ENCODE measurements around the gene GOLGA8S.
"Not testable (repeated sequence)": the region's sequence is repeated elsewhere in the genome, so short reads cannot be mapped to it uniquely, and the experiment has no call there.

GOLGA8S gene

GRCh38 chr15:23399207-23399606 lies 44.7 kb downstream of the GOLGA8S start:
- FAIRE-seq = not testable (repeated sequence)

- no peak for FAIRE-seq
Measured at GRCh38 chr15:23401627-23402026, 47.1 kb downstream of the GOLGA8S start.

GRCh38 chr15:23402140-23402539 lies 47.6 kb downstream of the GOLGA8S start:
- no peak for FAIRE-seq

GRCh38 chr15:23402544-23402943 lies 48.0 kb downstream of the GOLGA8S start:
- FAIRE-seq = no peak

GRCh38 chr15:23403550-23403949 lies 49.0 kb downstream of the GOLGA8S start:
- FAIRE-seq = no peak

- no peak for FAIRE-seq
Measured at GRCh38 chr15:23411841-23412240, 57.3 kb downstream of the GOLGA8S start.

GRCh38 chr15:23412881-23413600 lies 58.5 kb downstream of the GOLGA8S start:
- not testable (repeated sequence) for FAIRE-seq
